Naive B cell (primary cell): ENCODE data around the gene LILRB5. TPM values are rescaled to one million over a fixed set of nuclear protein-coding genes. Genes with fewer than 3 reads are reported as not detected.
"Not testable (repeated sequence)": the region's sequence is repeated elsewhere in the genome, so short reads cannot be mapped to it uniquely, and the experiment has no call there.

ENCODE experiments used
- ATAC-seq, 2 donors: fragments of 150-1000 bp; cut with Tn5 transposase; 2 replicates each; pipeline ENCODE4 v1.10.0; 2021; ENCODE audit warnings: low read depth in 2 of 2, mild to moderate bottlenecking in 2 of 2, moderate library complexity in 2 of 2
- DNase-seq: peaks from one replicate; pipeline ENCODE4 v3.0.0; 2022
- H3K27ac Mint-ChIP-seq, 6 donors: one replicate each; pipeline ENCODE4 v1.8.0; 2020 to 2022; ENCODE audit warnings: mild to moderate bottlenecking in 6 of 6, mixed read lengths in 6 of 6, moderate library complexity in 5 of 6, inconsistent platforms in 2 of 6
- H3K27me3 Mint-ChIP-seq, 3 donors: one replicate each; pipeline ENCODE4 v1.8.0; 2021 to 2022; ENCODE audit warnings: mixed read lengths in 3 of 3, mild to moderate bottlenecking in 1 of 3
- H3K36me3 Mint-ChIP-seq, 2 donors: one replicate each; pipeline ENCODE4 v1.8.0; 2020 to 2022; ENCODE audit warnings: mixed read lengths in 2 of 2, inconsistent platforms in 1 of 2, mild to moderate bottlenecking in 1 of 2
- H3K4me1 Mint-ChIP-seq, 3 donors: one replicate each; pipeline ENCODE4 v1.8.0; 2020 to 2022; ENCODE audit warnings: mixed read lengths in 3 of 3, inconsistent platforms in 1 of 3, mild to moderate bottlenecking in 1 of 3, moderate library complexity in 1 of 3
- H3K4me3 Mint-ChIP-seq, 8 donors: one replicate each; pipeline ENCODE4 v1.8.0; 2020 to 2022; ENCODE audit warnings: mild to moderate bottlenecking in 8 of 8, mixed read lengths in 8 of 8, moderate library complexity in 8 of 8, inconsistent platforms in 2 of 8
- H3K9me3 Mint-ChIP-seq, 7 donors: one replicate each; pipeline ENCODE4 v1.8.0; 2020 to 2022; ENCODE audit warnings: mixed read lengths in 7 of 7, mild to moderate bottlenecking in 5 of 7, inconsistent platforms in 2 of 7, moderate library complexity in 1 of 7
- polyA plus RNA-seq, 6 donors: library from polyadenylated mRNA; unstranded; fragments of 300-500 nt; fragmentation: Illumina TruSeq; gene quantifications; one replicate each; pipeline ENCODE4 v1.2.3, GENCODE V29; 2021; ENCODE audit warnings: low read depth in 6 of 6

Gene LILRB5
- polyA plus RNA-seq, 6 donors from 2014 or later: not detected

- not testable (repeated sequence) for H3K4me3 Mint-ChIP-seq, H3K9me3 Mint-ChIP-seq, H3K36me3 Mint-ChIP-seq, H3K27ac Mint-ChIP-seq, DNase-seq
- H3K27me3 Mint-ChIP-seq: peaks cover 41 to 63% (median 59%) of the 10 kb centered on the region in 3 donors
- ATAC-seq: peak; percentile 27 to 33
- H3K4me1 Mint-ChIP-seq: peaks cover 5 to 22% (median 14%) of the 10 kb centered on the region in 3 donors
Observed at GRCh38 chr19:54272181-54272580, 15.1 kb upstream of the LILRB5 start.

- not testable (repeated sequence) for ATAC-seq, H3K36me3 Mint-ChIP-seq, H3K27ac Mint-ChIP-seq, H3K9me3 Mint-ChIP-seq, DNase-seq, H3K4me3 Mint-ChIP-seq
- peaks cover 5 to 22% (median 14%) of the 10 kb centered on the region in 3 donors for H3K4me1 Mint-ChIP-seq
- H3K27me3 Mint-ChIP-seq: peaks cover 45 to 64% (median 59%) of the 10 kb centered on the region in 3 donors
Observed at GRCh38 chr19:54271587-54271986, 14.5 kb upstream of the LILRB5 start.

- Mint-ChIP-seq H3K36me3 (no peaks in the 10 kb centered on the region), H3K4me3 (no peak overlapping the region), H3K27me3 (peaks cover 45 to 69% (median 62%) of the 10 kb centered on the region in 3 donors), H3K9me3 (no peaks in the 10 kb centered on the region), H3K27ac (no peak overlapping the region), H3K4me1 (peaks cover 5 to 22% (median 18%) of the 10 kb centered on the region in 3 donors)
- no peak for DNase-seq
- no peak for ATAC-seq
Observed at GRCh38 chr19:54271106-54271505, 14.0 kb upstream of the LILRB5 start.

GRCh38 chr19:54268936-54269335, 11.9 kb upstream of the LILRB5 start:
- no peaks in the 10 kb centered on the region for H3K36me3 Mint-ChIP-seq
- ATAC-seq: no peak
- H3K27me3 Mint-ChIP-seq: peaks cover 50 to 69% (median 62%) of the 10 kb centered on the region in 3 donors
- no peaks in the 10 kb centered on the region for H3K9me3 Mint-ChIP-seq
- H3K4me1 Mint-ChIP-seq: peaks cover 5 to 28% (median 22%) of the 10 kb centered on the region in 3 donors
- no peak overlapping the region for H3K27ac Mint-ChIP-seq
- DNase-seq: no peak
- no peak overlapping the region for H3K4me3 Mint-ChIP-seq

- DNase-seq (peak; percentile 69), ATAC-seq (peak; percentile 80 to 94)
- Mint-ChIP-seq H3K36me3 (no peaks in the 10 kb centered on the region), H3K4me3 (peak overlapping the region in 1 of 8 donors; percentile 25), H3K9me3 (no peaks in the 10 kb centered on the region), H3K4me1 (peaks cover 0 to 9% (median 7%) of the 10 kb centered on the region in 3 donors), H3K27me3 (peaks cover 42 to 59% (median 48%) of the 10 kb centered on the region in 3 donors), H3K27ac (peak overlapping the region in 2 of 6 donors; percentile 28 to 72)
Observed at GRCh38 chr19:54266133-54266532, 9.1 kb upstream of the LILRB5 start.

GRCh38 chr19:54262470-54262869, 5.4 kb upstream of the LILRB5 start:
- Mint-ChIP-seq H3K27ac (no peak overlapping the region), H3K4me3 (no peak overlapping the region)
- ATAC-seq: no peak

GRCh38 chr19:54262066-54262465, 5.0 kb upstream of the LILRB5 start:
- ATAC-seq (no peak), DNase-seq (no peak)
- H3K27me3 Mint-ChIP-seq: peaks cover 40 to 51% (median 48%) of the 10 kb centered on the region in 3 donors
- peaks cover 0 to 8% (median 6%) of the 10 kb centered on the region in 3 donors for H3K4me1 Mint-ChIP-seq
- no peak overlapping the region for H3K4me3 Mint-ChIP-seq
- H3K36me3 Mint-ChIP-seq: no peaks in the 10 kb centered on the region
- H3K27ac Mint-ChIP-seq: no peak overlapping the region
- H3K9me3 Mint-ChIP-seq: no peaks in the 10 kb centered on the region

More at GRCh38 chr19:54262470-54262869, 5.4 kb upstream of the LILRB5 start:
- peaks cover 0 to 8% (median 6%) of the 10 kb centered on the region in 3 donors for H3K4me1 Mint-ChIP-seq
- H3K36me3 Mint-ChIP-seq: no peaks in the 10 kb centered on the region
- H3K27me3 Mint-ChIP-seq: peaks cover 39 to 49% (median 46%) of the 10 kb centered on the region in 3 donors
- DNase-seq: no peak
- H3K9me3 Mint-ChIP-seq: no peaks in the 10 kb centered on the region

- H3K4me1 Mint-ChIP-seq: no peaks in the 10 kb centered on the region
- no peaks in the 10 kb centered on the region for H3K9me3 Mint-ChIP-seq
- H3K27me3 Mint-ChIP-seq: peaks cover 30 to 59% (median 50%) of the 10 kb centered on the region in 3 donors
- ATAC-seq (no peak), DNase-seq (no peak)
- no peak overlapping the region for H3K4me3 Mint-ChIP-seq
- H3K36me3 Mint-ChIP-seq: no peaks in the 10 kb centered on the region
- H3K27ac Mint-ChIP-seq: no peak overlapping the region
Observed at GRCh38 chr19:54256250-54257115, 590 bp downstream of the LILRB5 start.

- peaks cover 27 to 58% (median 53%) of the 10 kb centered on the region in 3 donors for H3K27me3 Mint-ChIP-seq
- H3K9me3 Mint-ChIP-seq: no peaks in the 10 kb centered on the region
- peak overlapping the region in 2 of 6 donors; percentile 25 to 65 for H3K27ac Mint-ChIP-seq
- no peaks in the 10 kb centered on the region for H3K36me3 Mint-ChIP-seq
- no peak overlapping the region for H3K4me3 Mint-ChIP-seq
- ATAC-seq: no peak
- H3K4me1 Mint-ChIP-seq: no peaks in the 10 kb centered on the region
- DNase-seq: no peak
Observed at GRCh38 chr19:54255105-54255775, 1.8 kb downstream of the LILRB5 start.

GRCh38 chr19:54254195-54254906, 2.7 kb downstream of the LILRB5 start:
- Mint-ChIP-seq H3K4me3 (no peak overlapping the region), H3K9me3 (no peaks in the 10 kb centered on the region), H3K27me3 (peaks cover 25 to 55% (median 54%) of the 10 kb centered on the region in 3 donors), H3K4me1 (no peaks in the 10 kb centered on the region), H3K36me3 (no peaks in the 10 kb centered on the region), H3K27ac (no peak overlapping the region)
- ATAC-seq: no peak
- no peak for DNase-seq

GRCh38 chr19:54253331-54254194, 3.5 kb downstream of the LILRB5 start:
- H3K4me3 Mint-ChIP-seq: no peak overlapping the region
- H3K36me3 Mint-ChIP-seq: no peaks in the 10 kb centered on the region
- H3K27me3 Mint-ChIP-seq: peaks cover 25 to 52% (median 50%) of the 10 kb centered on the region in 3 donors
- DNase-seq (no peak), ATAC-seq (no peak)
- H3K9me3 Mint-ChIP-seq: no peaks in the 10 kb centered on the region
- H3K4me1 Mint-ChIP-seq: no peaks in the 10 kb centered on the region
- no peak overlapping the region for H3K27ac Mint-ChIP-seq

GRCh38 chr19:54252845-54253244, 4.2 kb downstream of the LILRB5 start:
- no peak overlapping the region for H3K4me3 Mint-ChIP-seq

More at GRCh38 chr19:54252845-54253244, 4.2 kb downstream of the LILRB5 start:
- Mint-ChIP-seq H3K36me3 (no peaks in the 10 kb centered on the region), H3K27me3 (peaks cover 24 to 51% (median 51%) of the 10 kb centered on the region in 3 donors), H3K9me3 (no peaks in the 10 kb centered on the region), H3K27ac (no peak overlapping the region), H3K4me1 (peaks cover 3 to 7% (median 5%) of the 10 kb centered on the region in 3 donors)
- DNase-seq: no peak
- ATAC-seq: no peak
